ENCODE results near the gene FAM186B. TPM values are rescaled to one million over a fixed set of nuclear protein-coding genes. Genes with fewer than 3 reads are reported as not detected.

FAM186B gene
- total RNA-seq, 1 experiment from 2014 or later, result 0.42 TPM

- TF ChIP-seq ZNF274 (IDR thresholded peaks at IDR 0.05; ENCODE audit: low read depth, low read length), result no peak
Observed at GRCh38 chr12:49568442-49569162, 36.8 kb downstream of the FAM186B start (continued).

GRCh38 chr12:49567611-49568441 is 37.6 kb downstream of the FAM186B start, which contains the start of gene MCRS1:
MCRS1 (minus strand) TSS chr12:49568142; CDS start chr12:49566731, 1,411 bp downstream.
- Histone ChIP-seq H3K4me2 (ENCODE audit: low read length) (peak within 1 kb of the TSS; percentile 81), H3K27me3 (ENCODE audit: insufficient read depth, low read length) (no peaks in the 10 kb centered on the region), H4K20me1 (ENCODE audit: insufficient read depth) (no peaks in the 10 kb centered on the region), H3K4me3 (replicated peaks in 1 of 2; ENCODE audit: low read depth in 1 of 2, low read length in 2 of 2) (peak within 1 kb of the TSS; percentile 98 to 100), H3K27ac (ENCODE audit: low read depth, low read length) (peak within 1 kb of the TSS; percentile 67), H3K36me3 (ENCODE audit: control insufficient read depth in 1 of 2, insufficient read depth in 2 of 2, low read length in 2 of 2) (peaks cover 9 to 28% of the 10 kb centered on the region in 2 experiments; a peak in 3 of 4 replicates), H3K9ac (ENCODE audit: low read length) (peak within 1 kb of the TSS; percentile 95), H3K4me1 (ENCODE audit: control insufficient read depth in 1 of 2, insufficient read depth in 2 of 2, low read length in 2 of 2) (peaks cover 8 to 15% of the 10 kb centered on the region in 2 experiments; a peak in 3 of 4 replicates), H3K79me2 (ENCODE audit: insufficient read depth, low read length) (peaks cover 67% of the 10 kb centered on the region), H3K9me2 (ENCODE audit: insufficient read depth) (no peaks in the 10 kb centered on the region), H3K9me3 (ENCODE audit: control insufficient read depth in 1 of 2, insufficient read depth in 1 of 2, low read depth in 1 of 2, low read length in 2 of 2) (no peaks in the 10 kb centered on the region), H2AFZ (ENCODE audit: low read depth, low read length, poor library complexity, severe bottlenecking) (peak within 1 kb of the TSS; percentile 13)
- ChIA-PET CTCF (interaction anchor here (0.9 to 3.2 kb wide), 5 partner anchors 12 to 220 kb away, joined by 3 to 15 read pairs (median 4); partner anchors contain the start of gene PRPF40B), POLR2A (interaction anchor here (0.6 to 1.0 kb wide), 3 partner anchors 20 to 437 kb away, joined by 3 to 5 read pairs (median 3); partner anchors contain the start of gene SPATS2), RAD21 (ENCODE audit: low non-redundant PET in 1 of 2, low total read pairs in 2 of 2, uncharacterized antibody in 2 of 2, unreplicated experiment in 2 of 2) (no interaction called here)
- ATAC-seq (peak; percentile 80), DNase-seq (ENCODE audit: low read depth, low spot score) (peak; percentile 86)
- intact Hi-C loops (cut with micrococcal nuclease), result loop anchor here (5.0 kb wide), 1 partner anchor 211 kb away; no protein-coding TSS in a partner anchor
- TSS peak; percentile 80 for BruUV-seq (replicated peaks)
- TF ChIP-seq EZH2phosphoT487 (IDR thresholded peaks at IDR 0.05; ENCODE audit: borderline replicate concordance) (no peak), ZBTB33 (IDR thresholded peaks at IDR 0.05; ENCODE audit: extremely low read depth, insufficient replicate concordance, low read length) (no peak), ZNF274 (IDR thresholded peaks at IDR 0.05; ENCODE audit: low read depth, low read length) (no peak), JUND (IDR thresholded peaks at IDR 0.05) (no peak), ATF3 (IDR thresholded peaks at IDR 0.05) (no peak), EZH2 (IDR thresholded peaks at IDR 0.05) (no peak), SIN3A (IDR thresholded peaks at IDR 0.05; ENCODE audit: low read depth) (peak; percentile 57; the same call in 1 of the 2 replicates), FOSL1 (IDR thresholded peaks at IDR 0.05; ENCODE audit: low read depth) (no peak), YY1 (IDR thresholded peaks at IDR 0.05; ENCODE audit: extremely low read depth, insufficient replicate concordance, low read depth, low read length) (no peak), EGR1 (IDR thresholded peaks at IDR 0.05; ENCODE audit: low read depth) (peak; percentile 71), CEBPB (IDR thresholded peaks at IDR 0.05; ENCODE audit: low read depth) (no peak), ZFX (IDR thresholded peaks at IDR 0.05) (peak; percentile 66; the same call in 1 of the 2 replicates), CBX3 (IDR thresholded peaks at IDR 0.05; ENCODE audit: low read depth) (no peak), SRF (IDR thresholded peaks at IDR 0.05; ENCODE audit: low read depth) (no peak), POLR2AphosphoS5 (IDR thresholded peaks at IDR 0.05; ENCODE audit: low read depth, low read length) (peak; percentile 91), ELF1 (IDR thresholded peaks at IDR 0.05; ENCODE audit: borderline replicate concordance, low read depth) (no peak; the same call in 1 of the 2 replicates), TCF7L2 (IDR thresholded peaks at IDR 0.05; ENCODE audit: borderline replicate concordance, extremely low read depth, insufficient read depth, insufficient read length) (no peak), SP1 (IDR thresholded peaks at IDR 0.05; ENCODE audit: low read depth) (peak; percentile 49), POLR2A (IDR thresholded peaks at IDR 0.05; ENCODE audit: borderline replicate concordance, extremely low read depth, insufficient read depth, insufficient read length) (peak; percentile 81)
- TF ChIP-seq, protein P1, sequence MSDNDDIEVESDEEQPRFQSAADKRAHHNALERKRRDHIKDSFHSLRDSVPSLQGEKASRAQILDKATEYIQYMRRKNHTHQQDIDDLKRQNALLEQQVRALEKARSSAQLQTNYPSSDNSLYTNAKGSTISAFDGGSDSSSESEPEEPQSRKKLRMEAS (IDR thresholded peaks at IDR 0.05), result peak; percentile 93
